ENCODE results near the gene ILF3.

DNA sequence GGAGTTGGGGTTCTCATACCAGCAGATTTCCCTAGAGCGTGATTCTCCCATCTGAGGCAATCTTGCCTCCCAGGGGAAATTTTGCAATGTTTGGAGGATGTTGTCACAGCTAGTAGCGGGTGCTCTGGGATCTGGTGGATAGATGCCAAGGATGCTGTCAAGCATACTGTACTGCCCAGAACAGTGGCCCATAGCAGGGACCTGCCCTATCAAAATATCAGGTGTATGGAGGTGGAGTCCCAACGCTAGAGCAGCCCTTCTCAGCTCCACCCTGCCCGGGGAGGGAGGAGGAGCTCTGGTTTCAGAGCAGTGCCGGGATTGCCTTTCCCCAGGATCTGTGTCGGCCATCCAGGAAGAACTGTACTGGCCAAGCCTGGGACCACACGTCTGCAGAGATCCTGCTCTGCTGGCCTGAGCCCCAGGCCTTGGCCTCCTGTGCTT, 36.2 kb downstream of the ILF3 start:
- TF ChIP-seq YY1 (IDR thresholded peaks at IDR 0.05; ENCODE audit: insufficient read depth, insufficient read length): no peak
- TF ChIP-seq ZNF274 (IDR thresholded peaks at IDR 0.05; ENCODE audit: low read depth, low read length): no peak
- TF ChIP-seq SUZ12 (IDR thresholded peaks at IDR 0.05; ENCODE audit: extremely low read depth, insufficient read depth, insufficient read length): no peak

Measured in NT2/D1 (cell line).